ENCODE results near the gene ZNF613. TPM values are rescaled to one million over a fixed set of nuclear protein-coding genes. Genes with fewer than 3 reads are reported as not detected.

The ZNF613 gene
- 7.3 and 9.0 TPM in 2 replicates for total RNA-seq

GRCh38 chr19:51926784-51927741 is at the start of gene ZNF613:
ZNF613 (plus strand) TSS chr19:51927472; CDS start chr19:51936221, 8,749 bp downstream.

GRCh38 chr19:51887522-51888498 is 39.5 kb upstream of the ZNF613 start, which contains the start of gene ZNF577:
ZNF577 (minus strand) TSS chr19:51887951; CDS start chr19:51880382, 7,569 bp downstream.

DNA sequence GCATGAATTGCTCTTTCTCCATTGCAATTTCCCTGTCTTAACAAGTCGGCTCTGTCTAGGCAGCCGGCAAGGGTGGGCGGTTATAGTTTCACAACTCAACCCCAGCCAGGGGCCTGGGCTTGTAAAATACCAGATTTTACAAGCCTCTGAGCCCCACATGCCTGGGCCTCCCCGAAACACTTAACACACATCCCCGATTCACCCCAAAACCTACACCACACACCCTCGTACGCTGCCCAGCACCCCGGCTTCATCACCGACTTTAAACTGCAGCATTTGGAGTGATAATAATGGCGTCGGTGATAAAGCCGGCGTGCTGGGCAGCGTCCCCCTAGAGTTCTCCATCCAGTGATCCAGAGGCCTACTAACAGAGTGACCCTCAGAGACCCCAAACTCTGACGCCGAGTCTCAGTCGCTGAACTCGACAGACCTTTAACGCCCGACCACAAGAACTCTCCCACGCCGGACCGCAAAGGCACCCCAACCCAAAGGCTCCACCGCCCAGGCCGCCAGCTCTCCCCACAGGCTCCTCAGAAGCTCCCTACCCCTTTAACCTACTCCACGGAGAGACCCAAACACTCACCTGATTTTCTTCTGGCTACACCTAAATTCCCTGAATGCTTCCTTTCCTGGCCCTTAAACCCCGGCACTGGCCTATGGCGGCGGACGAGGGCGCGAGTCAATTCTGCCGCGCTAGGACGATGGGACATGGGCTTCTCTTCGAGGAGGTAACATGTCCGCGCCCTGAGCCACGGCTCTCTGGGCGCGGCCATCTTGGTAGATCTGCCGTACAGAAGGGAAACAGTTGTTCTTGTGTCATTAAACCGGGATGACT is 22.7 kb upstream of the ZNF613 start, which contains the start of gene ZNF649:
ZNF649 (minus strand) TSS at position 687 of the 835 bp plus-strand sequence. CDS start 4,910 bp downstream, outside the sequence.

DNA sequence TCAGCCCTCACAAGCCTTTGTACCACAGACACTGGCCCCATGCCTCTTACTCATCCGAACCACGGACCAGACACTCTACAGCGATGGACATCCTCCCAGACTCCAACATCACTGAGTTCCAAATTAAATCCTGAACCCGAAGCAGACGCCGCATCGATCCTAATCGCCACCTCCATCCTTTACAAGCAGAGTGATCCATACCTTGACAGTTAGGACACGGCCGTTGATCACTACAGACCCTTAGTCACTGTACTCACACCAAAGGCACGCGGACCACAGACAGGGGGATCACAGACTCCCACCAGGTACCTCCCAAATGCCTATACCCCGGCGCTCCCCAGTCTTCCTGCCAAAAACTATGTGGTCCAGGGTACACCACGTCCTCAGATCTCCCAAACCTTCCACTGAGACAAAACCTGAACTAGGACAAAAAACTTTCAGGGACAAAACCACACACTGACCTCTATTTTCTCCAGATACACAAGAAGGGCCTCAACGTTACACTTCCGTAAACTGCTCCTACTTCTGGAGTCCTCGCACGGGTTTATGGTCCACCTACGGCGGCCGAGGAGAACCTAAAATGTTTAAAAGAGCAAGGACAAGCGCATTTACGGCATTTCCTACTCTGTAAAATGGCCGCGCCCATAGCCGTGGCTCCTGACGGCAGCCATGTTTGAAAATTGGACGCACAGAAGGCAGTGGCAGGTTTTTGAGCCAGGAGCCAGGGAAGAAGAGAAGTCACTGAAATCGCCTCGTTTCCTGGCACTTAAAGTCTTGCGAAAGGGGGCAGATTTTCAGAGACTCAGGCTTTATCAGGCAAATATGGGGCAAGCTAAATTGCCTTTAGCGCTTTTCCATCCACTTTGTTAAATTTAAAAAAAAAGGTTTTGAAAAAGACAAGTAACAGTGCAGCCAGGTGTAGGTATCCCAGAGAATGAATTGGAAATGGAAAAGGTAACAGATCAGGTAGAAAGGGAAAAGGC is 59.3 kb downstream of the ZNF613 start, which contains the start of gene ZNF350:
ZNF350 (minus strand) TSS at position 532 of the 983 bp plus-strand sequence. CDS start 12,480 bp downstream, outside the sequence.

Other genes with a start within 250 kb of the ZNF613 start
- 3.8 and 7.1 TPM in 2 replicates for gene SPACA6, start 234.1 kb upstream of the ZNF613 start, total RNA-seq
- gene HAS1, start 203.5 kb upstream of the ZNF613 start, total RNA-seq, result 0.13 and 0.54 TPM in 2 replicates
- not detected in 2 replicates for gene FPR1, start 175.6 kb upstream of the ZNF613 start, total RNA-seq
- not detected in 2 replicates for gene FPR2, start 166.3 kb upstream of the ZNF613 start, total RNA-seq
- gene FPR3, start 132.3 kb upstream of the ZNF613 start, total RNA-seq, result not detected in 2 replicates
- 10.6 and 11.2 TPM in 2 replicates for gene ZNF577, start 39.5 kb upstream of the ZNF613 start, total RNA-seq
- 5.5 and 8.0 TPM in 2 replicates for gene ZNF649, start 22.5 kb upstream of the ZNF613 start, total RNA-seq
- gene ZNF350, start 59.4 kb downstream of the ZNF613 start, total RNA-seq, result 11.2 and 17.9 TPM in 2 replicates
- 16.0 and 17.8 TPM in 2 replicates for gene ZNF615, start 80.7 kb downstream of the ZNF613 start, total RNA-seq
- gene ZNF614, start 100.9 kb downstream of the ZNF613 start, total RNA-seq, result 14.2 and 15.3 TPM in 2 replicates
- gene ZNF432, start 121.4 kb downstream of the ZNF613 start, total RNA-seq, result 11.0 and 14.8 TPM in 2 replicates
- gene ZNF841, start 168.3 kb downstream of the ZNF613 start, total RNA-seq, result 26.9 and 39.0 TPM in 2 replicates
- gene ZNF616, start 212.5 kb downstream of the ZNF613 start, total RNA-seq, result 9.1 and 12.5 TPM in 2 replicates
- 13.6 and 13.9 TPM in 2 replicates for gene ZNF836, start 244.1 kb downstream of the ZNF613 start, total RNA-seq